GM23338 (cell line): ENCODE results near the gene DDX23. TPM values are rescaled to one million over a fixed set of nuclear protein-coding genes. Genes with fewer than 3 reads are reported as not detected.

ENCODE experiments used
- ATAC-seq: fragments of 200-7000 bp; cut with Tn5 transposase; 3 replicates; pipeline ENCODE4 v1.9.1; 2020
- DNase-seq: peaks from one replicate; pipeline ENCODE4 v3.0.0-alpha.2; 2015; ENCODE audit warnings: low spot score
- H2AFZ ChIP-seq: fragments of 200-600 bp; sonication (generic); 2 replicates; pipeline ENCODE4 v1.8.0; 2016; ENCODE audit warnings: antibody characterized with exemption, mild to moderate bottlenecking, moderate library complexity
- H3F3A ChIP-seq: fragments of 200-600 bp; sonication (generic); replicated peaks from 2 replicates; pipeline ENCODE4 v1.8.0; 2017; ENCODE audit warnings: antibody characterized with exemption, mixed run types, low read depth
- H3K27ac ChIP-seq: fragments of 200-600 bp; sonication (generic); 2 replicates; pipeline ENCODE4 v1.6.1; 2016; ENCODE audit warnings: low read depth
- H3K27me3 ChIP-seq: fragments of 200-600 bp; sonication (generic); 2 replicates; pipeline ENCODE4 v1.8.0; 2016; ENCODE audit warnings: mild to moderate bottlenecking, mixed run types, moderate library complexity; ENCODE audit not compliant: insufficient read depth
- H3K36me3 ChIP-seq: fragments of 200-600 bp; sonication (generic); 2 replicates; pipeline ENCODE4 v1.8.0; 2016; ENCODE audit warnings: mild to moderate bottlenecking; ENCODE audit not compliant: insufficient read depth
- H3K4me1 ChIP-seq: fragments of 200-600 bp; sonication (generic); 2 replicates; pipeline ENCODE4 v1.8.0; 2016; ENCODE audit warnings: mild to moderate bottlenecking, moderate library complexity; ENCODE audit not compliant: insufficient read depth
- H3K4me2 ChIP-seq: fragments of 200-600 bp; sonication (generic); 2 replicates; pipeline ENCODE4 v1.7.1; 2017; ENCODE audit warnings: mixed run types
- H3K4me3 ChIP-seq: fragments of 200-600 bp; sonication (generic); 2 replicates; pipeline ENCODE4 v1.6.1; 2016; ENCODE audit warnings: mixed run types
- H3K79me2 ChIP-seq: fragments of 200-600 bp; sonication (generic); replicated peaks from 2 replicates; pipeline ENCODE4 v1.8.0; 2017; ENCODE audit warnings: mild to moderate bottlenecking; ENCODE audit not compliant: insufficient read depth
- H3K9me2 ChIP-seq: fragments of 200-600 bp; sonication (generic); 2 replicates; pipeline ENCODE4 v1.8.0; 2017; ENCODE audit not compliant: insufficient read depth
- H4K20me1 ChIP-seq: fragments of 200-600 bp; sonication (generic); replicated peaks from 2 replicates; pipeline ENCODE4 v1.8.0; 2017; ENCODE audit warnings: mild to moderate bottlenecking; ENCODE audit not compliant: insufficient read depth
- H3K27ac Mint-ChIP-seq: 2 replicates; pipeline ENCODE4 v1.8.0; 2020; ENCODE audit warnings: inconsistent platforms, mild to moderate bottlenecking, moderate library complexity, mixed read lengths
- H3K27me3 Mint-ChIP-seq: 3 replicates; pipeline ENCODE4 v1.8.0; 2022; ENCODE audit warnings: low read depth, mild to moderate bottlenecking, moderate library complexity, mixed read lengths, inconsistent platforms; ENCODE audit not compliant: insufficient read depth, poor library complexity
- H3K36me3 Mint-ChIP-seq: 3 replicates; pipeline ENCODE4 v1.8.0; 2021; ENCODE audit warnings: low read depth, mild to moderate bottlenecking, inconsistent platforms, moderate library complexity, mixed read lengths
- H3K4me1 Mint-ChIP-seq: 3 replicates; pipeline ENCODE4 v1.8.0; 2020; ENCODE audit warnings: mild to moderate bottlenecking, inconsistent platforms, mixed read lengths
- H3K4me3 Mint-ChIP-seq: 3 replicates; pipeline ENCODE4 v1.8.0; 2021; ENCODE audit warnings: moderate library complexity, mild to moderate bottlenecking, inconsistent platforms, mixed read lengths
- H3K9me3 Mint-ChIP-seq: 3 replicates; pipeline ENCODE4 v1.8.0; 2020; ENCODE audit warnings: moderate library complexity, mild to moderate bottlenecking, inconsistent platforms, mixed read lengths
- CREB1 ChIP-seq: fragments of 250-450 bp; sonication (Bioruptor Pico); IDR thresholded peaks from 2 replicates; pipeline ENCODE4 v1.5.0; 2020; ENCODE audit warnings: low read depth, mild to moderate bottlenecking, moderate library complexity
- EZH2 ChIP-seq: fragments of 200-600 bp; sonication (generic); IDR thresholded peaks from one replicate; pipeline ENCODE4 v1.8.0; 2017; ENCODE audit warnings: antibody characterized with exemption, mild to moderate bottlenecking, low read depth; ENCODE audit not compliant: unreplicated experiment
- JUNB ChIP-seq: IDR thresholded peaks from one replicate; pipeline ENCODE4 v1.6.1; 2016; ENCODE audit warnings: antibody characterized with exemption; ENCODE audit not compliant: unreplicated experiment
- NANOG ChIP-seq: IDR thresholded peaks from 2 replicates; pipeline ENCODE4 v1.6.1; 2016; ENCODE audit warnings: antibody characterized with exemption, borderline replicate concordance
- POLR2AphosphoS5 ChIP-seq: IDR thresholded peaks from 2 replicates; pipeline ENCODE4 v1.6.1; 2016; ENCODE audit warnings: antibody characterized with exemption, low read depth
- ZNF114 ChIP-seq: fragments of 250-450 bp; sonication (Bioruptor Pico); IDR thresholded peaks from 2 replicates; pipeline ENCODE4 v1.5.0; 2020; ENCODE audit warnings: mild to moderate bottlenecking, moderate library complexity
- polyA plus RNA-seq: library from polyadenylated mRNA; unstranded; fragments of >200 nt; fragmentation: Nextera tagmentation; extraction: Ambion mirVana; gene quantifications from 2 replicates; pipeline ENCODE4 v1.2.1, GENCODE V29; 2016
- total RNA-seq: library from RNA; depleted of rRNA; stranded (reverse); fragments of >200 nt; shearing (Covaris generic); gene quantifications from 2 replicates; pipeline ENCODE4 v1.2.3, GENCODE V29; 2014
- TF ChIP-seq, protein P1 (sequence below): IDR thresholded peaks from 2 replicates; pipeline ENCODE4 v1.6.1; 2016; ENCODE audit warnings: antibody characterized with exemption
- TF ChIP-seq, protein P2 (sequence below), 2 experiments: fragments of 200-600 bp in 1 of 2; sonication (generic) in 1 of 2; conservative IDR thresholded peaks; 2 replicates each; pipeline versions ENCODE4 v1.5.1 to v1.6.1; 2016 to 2017; ENCODE audit warnings: antibody characterized with exemption in 2 of 2, low read depth in 2 of 2, mild to moderate bottlenecking in 2 of 2, moderate library complexity in 1 of 2
- TF ChIP-seq, protein P3 (sequence below): fragments of 250-450 bp; sonication (Bioruptor Pico); IDR thresholded peaks from 2 replicates; pipeline ENCODE4 v1.5.0; 2020; ENCODE audit warnings: mild to moderate bottlenecking, moderate library complexity

The DDX23 gene
- total and polyA plus RNA-seq, 2 experiments from 2014 or later: 31.7 to 78.5 TPM

DNA sequence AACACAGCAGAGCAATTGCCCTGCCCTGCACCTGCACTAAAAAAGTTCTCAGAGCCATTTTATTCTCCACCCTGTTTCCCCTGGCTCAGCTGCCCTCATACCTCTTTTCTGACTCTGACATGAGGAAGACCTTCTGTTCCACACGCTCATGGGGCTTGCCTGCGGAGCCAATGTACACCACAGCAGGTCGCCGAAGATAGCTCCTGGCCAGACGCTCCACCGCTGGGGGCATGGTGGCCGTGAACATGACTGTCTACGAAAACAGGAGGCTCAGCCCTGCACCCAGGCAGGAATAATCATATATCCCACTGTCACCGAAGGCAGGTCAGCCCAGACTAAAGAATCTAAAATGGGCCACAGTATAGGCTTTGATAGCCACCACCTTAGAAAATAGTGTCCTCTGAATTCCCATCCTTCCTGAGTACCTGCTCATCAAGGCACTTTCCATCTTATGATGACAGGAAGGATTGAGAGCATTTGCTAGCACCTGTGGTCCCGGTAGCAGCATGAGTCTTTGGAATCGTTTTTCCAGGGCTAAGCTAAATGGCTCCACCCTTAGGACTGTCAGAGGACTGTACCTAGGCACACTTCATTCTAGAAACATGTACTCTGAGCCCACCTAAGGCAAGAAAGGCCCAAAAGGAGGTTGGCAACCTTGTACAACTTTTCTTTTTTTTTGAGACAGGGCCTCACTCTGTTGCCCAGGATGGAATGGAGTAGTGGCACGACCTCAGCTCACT lies 19.5 kb downstream of the DDX23 start:
- H3K9me3 Mint-ChIP-seq: no peaks in the 10 kb centered on the region; the same call in 2 of the 3 replicates
- DNase-seq: no peak
- H3K4me3 Mint-ChIP-seq: no peak overlapping the region
- Histone ChIP-seq H3K36me3 (peaks cover 58% of the 10 kb centered on the region), H3K4me1 (no peaks in the 10 kb centered on the region), H3K27me3 (no peaks in the 10 kb centered on the region), H3K4me3 (no peak overlapping the region), H4K20me1 (peaks cover 15% of the 10 kb centered on the region; the same call in 1 of the 2 replicates), H3K4me2 (no peak overlapping the region), H3K27ac (no peak overlapping the region), H2AFZ (no peak overlapping the region), H3K9me2 (no peaks in the 10 kb centered on the region), H3F3A (no peaks in the 10 kb centered on the region), H3K79me2 (no peaks in the 10 kb centered on the region)
- no peak for TF ChIP-seq NANOG
- TF ChIP-seq CREB1 (CRISPR knock-in tag): no peak
- TF ChIP-seq, protein P1, sequence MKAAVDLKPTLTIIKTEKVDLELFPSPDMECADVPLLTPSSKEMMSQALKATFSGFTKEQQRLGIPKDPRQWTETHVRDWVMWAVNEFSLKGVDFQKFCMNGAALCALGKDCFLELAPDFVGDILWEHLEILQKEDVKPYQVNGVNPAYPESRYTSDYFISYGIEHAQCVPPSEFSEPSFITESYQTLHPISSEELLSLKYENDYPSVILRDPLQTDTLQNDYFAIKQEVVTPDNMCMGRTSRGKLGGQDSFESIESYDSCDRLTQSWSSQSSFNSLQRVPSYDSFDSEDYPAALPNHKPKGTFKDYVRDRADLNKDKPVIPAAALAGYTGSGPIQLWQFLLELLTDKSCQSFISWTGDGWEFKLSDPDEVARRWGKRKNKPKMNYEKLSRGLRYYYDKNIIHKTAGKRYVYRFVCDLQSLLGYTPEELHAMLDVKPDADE: no peak
- TF ChIP-seq, protein P2, sequence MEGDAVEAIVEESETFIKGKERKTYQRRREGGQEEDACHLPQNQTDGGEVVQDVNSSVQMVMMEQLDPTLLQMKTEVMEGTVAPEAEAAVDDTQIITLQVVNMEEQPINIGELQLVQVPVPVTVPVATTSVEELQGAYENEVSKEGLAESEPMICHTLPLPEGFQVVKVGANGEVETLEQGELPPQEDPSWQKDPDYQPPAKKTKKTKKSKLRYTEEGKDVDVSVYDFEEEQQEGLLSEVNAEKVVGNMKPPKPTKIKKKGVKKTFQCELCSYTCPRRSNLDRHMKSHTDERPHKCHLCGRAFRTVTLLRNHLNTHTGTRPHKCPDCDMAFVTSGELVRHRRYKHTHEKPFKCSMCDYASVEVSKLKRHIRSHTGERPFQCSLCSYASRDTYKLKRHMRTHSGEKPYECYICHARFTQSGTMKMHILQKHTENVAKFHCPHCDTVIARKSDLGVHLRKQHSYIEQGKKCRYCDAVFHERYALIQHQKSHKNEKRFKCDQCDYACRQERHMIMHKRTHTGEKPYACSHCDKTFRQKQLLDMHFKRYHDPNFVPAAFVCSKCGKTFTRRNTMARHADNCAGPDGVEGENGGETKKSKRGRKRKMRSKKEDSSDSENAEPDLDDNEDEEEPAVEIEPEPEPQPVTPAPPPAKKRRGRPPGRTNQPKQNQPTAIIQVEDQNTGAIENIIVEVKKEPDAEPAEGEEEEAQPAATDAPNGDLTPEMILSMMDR (conservative IDR thresholded peaks at IDR 0.05; ENCODE audit: low read depth in 2 of 2): peak in 1 of 2 experiments; percentile 8; a peak in 1 of 4 replicates
- TF ChIP-seq, protein P3, sequence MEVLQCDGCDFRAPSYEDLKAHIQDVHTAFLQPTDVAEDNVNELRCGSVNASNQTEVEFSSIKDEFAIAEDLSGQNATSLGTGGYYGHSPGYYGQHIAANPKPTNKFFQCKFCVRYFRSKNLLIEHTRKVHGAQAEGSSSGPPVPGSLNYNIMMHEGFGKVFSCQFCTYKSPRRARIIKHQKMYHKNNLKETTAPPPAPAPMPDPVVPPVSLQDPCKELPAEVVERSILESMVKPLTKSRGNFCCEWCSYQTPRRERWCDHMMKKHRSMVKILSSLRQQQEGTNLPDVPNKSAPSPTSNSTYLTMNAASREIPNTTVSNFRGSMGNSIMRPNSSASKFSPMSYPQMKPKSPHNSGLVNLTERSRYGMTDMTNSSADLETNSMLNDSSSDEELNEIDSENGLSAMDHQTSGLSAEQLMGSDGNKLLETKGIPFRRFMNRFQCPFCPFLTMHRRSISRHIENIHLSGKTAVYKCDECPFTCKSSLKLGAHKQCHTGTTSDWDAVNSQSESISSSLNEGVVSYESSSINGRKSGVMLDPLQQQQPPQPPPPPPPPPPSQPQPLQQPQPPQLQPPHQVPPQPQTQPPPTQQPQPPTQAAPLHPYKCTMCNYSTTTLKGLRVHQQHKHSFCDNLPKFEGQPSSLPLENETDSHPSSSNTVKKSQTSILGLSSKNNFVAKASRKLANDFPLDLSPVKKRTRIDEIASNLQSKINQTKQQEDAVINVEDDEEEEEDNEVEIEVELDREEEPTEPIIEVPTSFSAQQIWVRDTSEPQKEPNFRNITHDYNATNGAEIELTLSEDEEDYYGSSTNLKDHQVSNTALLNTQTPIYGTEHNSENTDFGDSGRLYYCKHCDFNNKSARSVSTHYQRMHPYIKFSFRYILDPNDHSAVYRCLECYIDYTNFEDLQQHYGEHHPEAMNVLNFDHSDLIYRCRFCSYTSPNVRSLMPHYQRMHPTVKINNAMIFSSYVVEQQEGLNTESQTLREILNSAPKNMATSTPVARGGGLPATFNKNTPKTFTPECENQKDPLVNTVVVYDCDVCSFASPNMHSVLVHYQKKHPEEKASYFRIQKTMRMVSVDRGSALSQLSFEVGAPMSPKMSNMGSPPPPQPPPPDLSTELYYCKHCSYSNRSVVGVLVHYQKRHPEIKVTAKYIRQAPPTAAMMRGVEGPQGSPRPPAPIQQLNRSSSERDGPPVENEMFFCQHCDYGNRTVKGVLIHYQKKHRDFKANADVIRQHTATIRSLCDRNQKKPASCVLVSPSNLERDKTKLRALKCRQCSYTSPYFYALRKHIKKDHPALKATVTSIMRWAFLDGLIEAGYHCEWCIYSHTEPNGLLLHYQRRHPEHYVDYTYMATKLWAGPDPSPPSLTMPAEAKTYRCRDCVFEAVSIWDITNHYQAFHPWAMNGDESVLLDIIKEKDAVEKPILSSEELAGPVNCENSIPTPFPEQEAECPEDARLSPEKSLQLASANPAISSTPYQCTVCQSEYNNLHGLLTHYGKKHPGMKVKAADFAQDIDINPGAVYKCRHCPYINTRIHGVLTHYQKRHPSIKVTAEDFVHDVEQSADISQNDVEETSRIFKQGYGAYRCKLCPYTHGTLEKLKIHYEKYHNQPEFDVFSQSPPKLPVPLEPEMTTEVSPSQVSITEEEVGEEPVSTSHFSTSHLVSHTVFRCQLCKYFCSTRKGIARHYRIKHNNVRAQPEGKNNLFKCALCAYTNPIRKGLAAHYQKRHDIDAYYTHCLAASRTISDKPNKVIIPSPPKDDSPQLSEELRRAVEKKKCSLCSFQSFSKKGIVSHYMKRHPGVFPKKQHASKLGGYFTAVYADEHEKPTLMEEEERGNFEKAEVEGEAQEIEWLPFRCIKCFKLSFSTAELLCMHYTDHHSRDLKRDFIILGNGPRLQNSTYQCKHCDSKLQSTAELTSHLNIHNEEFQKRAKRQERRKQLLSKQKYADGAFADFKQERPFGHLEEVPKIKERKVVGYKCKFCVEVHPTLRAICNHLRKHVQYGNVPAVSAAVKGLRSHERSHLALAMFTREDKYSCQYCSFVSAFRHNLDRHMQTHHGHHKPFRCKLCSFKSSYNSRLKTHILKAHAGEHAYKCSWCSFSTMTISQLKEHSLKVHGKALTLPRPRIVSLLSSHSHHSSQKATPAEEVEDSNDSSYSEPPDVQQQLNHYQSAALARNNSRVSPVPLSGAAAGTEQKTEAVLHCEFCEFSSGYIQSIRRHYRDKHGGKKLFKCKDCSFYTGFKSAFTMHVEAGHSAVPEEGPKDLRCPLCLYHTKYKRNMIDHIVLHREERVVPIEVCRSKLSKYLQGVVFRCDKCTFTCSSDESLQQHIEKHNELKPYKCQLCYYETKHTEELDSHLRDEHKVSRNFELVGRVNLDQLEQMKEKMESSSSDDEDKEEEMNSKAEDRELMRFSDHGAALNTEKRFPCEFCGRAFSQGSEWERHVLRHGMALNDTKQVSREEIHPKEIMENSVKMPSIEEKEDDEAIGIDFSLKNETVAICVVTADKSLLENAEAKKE (CRISPR knock-in tag): no peak
- no peak for TF ChIP-seq JUNB
- no peak for TF ChIP-seq POLR2AphosphoS5
- no peak for TF ChIP-seq EZH2
- TF ChIP-seq ZNF114 (CRISPR knock-in tag): no peak
- H3K4me1 Mint-ChIP-seq: no peaks in the 10 kb centered on the region
- H3K27ac Mint-ChIP-seq: no peak overlapping the region
- no peak; the same call in 2 of the 3 replicates for ATAC-seq
- peaks cover 9% of the 10 kb centered on the region for H3K27me3 Mint-ChIP-seq
- H3K36me3 Mint-ChIP-seq: peaks cover 82% of the 10 kb centered on the region
